Measurements from ENCODE around the gene LHFPL6.
"Not testable (repeated sequence)": the region's sequence is repeated elsewhere in the genome, so short reads cannot be mapped to it uniquely, and the experiment has no call there.

LHFPL6 gene

GRCh38 chr13:39345982-39346381 is 257.0 kb downstream of the LHFPL6 start:
- TF ChIP-seq CTCF (IDR thresholded peaks at IDR 0.05; ENCODE audit: low read depth, low read length, missing control alignments): no peak
- H3K4me3 ChIP-seq (ENCODE audit: low read depth, low read length): no peak overlapping the region
- in situ Hi-C loops (cut with HindIII; ENCODE audit: low sequenced_read_pairs): loop anchor here (5.0 kb wide), 1 partner anchor 41 kb away; no protein-coding TSS in a partner anchor
- DNase-seq (ENCODE audit: low read depth): no peak

- no peak for DNase-seq (ENCODE audit: low read depth)
- no peak for TF ChIP-seq CTCF (IDR thresholded peaks at IDR 0.05; ENCODE audit: low read depth, low read length, missing control alignments)
- H3K4me3 ChIP-seq (ENCODE audit: low read depth, low read length): no peak overlapping the region
- in situ Hi-C loops (cut with HindIII; ENCODE audit: low sequenced_read_pairs): no loop called here
These were observed 261.7 kb downstream of the LHFPL6 start for GRCh38 chr13:39341251-39341650.

GRCh38 chr13:39338114-39338513 is 264.9 kb downstream of the LHFPL6 start:
- in situ Hi-C loops (cut with HindIII; ENCODE audit: low sequenced_read_pairs); DNase-seq (ENCODE audit: low read depth); H3K4me3 ChIP-seq (ENCODE audit: low read depth, low read length): not testable (repeated sequence)

- no peak overlapping the region for H3K4me3 ChIP-seq (ENCODE audit: low read depth, low read length)
- in situ Hi-C loops (cut with HindIII; ENCODE audit: low sequenced_read_pairs): no loop called here
- TF ChIP-seq CTCF (IDR thresholded peaks at IDR 0.05; ENCODE audit: low read depth, low read length, missing control alignments): no peak
- DNase-seq (ENCODE audit: low read depth): no peak
These were observed 266.1 kb downstream of the LHFPL6 start for GRCh38 chr13:39336937-39337336.

GRCh38 chr13:39336207-39336606 is 266.8 kb downstream of the LHFPL6 start:
- in situ Hi-C loops (cut with HindIII; ENCODE audit: low sequenced_read_pairs): no loop called here
- no peak for DNase-seq (ENCODE audit: low read depth)
- TF ChIP-seq CTCF (IDR thresholded peaks at IDR 0.05; ENCODE audit: low read depth, low read length, missing control alignments): no peak
- H3K4me3 ChIP-seq (ENCODE audit: low read depth, low read length): no peak overlapping the region

GRCh38 chr13:39335721-39336120 is 267.3 kb downstream of the LHFPL6 start:
- no peak for DNase-seq (ENCODE audit: low read depth)
- in situ Hi-C loops (cut with HindIII; ENCODE audit: low sequenced_read_pairs): no loop called here
- no peak overlapping the region for H3K4me3 ChIP-seq (ENCODE audit: low read depth, low read length)
- TF ChIP-seq CTCF (IDR thresholded peaks at IDR 0.05; ENCODE audit: low read depth, low read length, missing control alignments): no peak

- in situ Hi-C loops (cut with HindIII; ENCODE audit: low sequenced_read_pairs): no loop called here
- no peak for TF ChIP-seq CTCF (IDR thresholded peaks at IDR 0.05; ENCODE audit: low read depth, low read length, missing control alignments)
- no peak overlapping the region for H3K4me3 ChIP-seq (ENCODE audit: low read depth, low read length)
- no peak for DNase-seq (ENCODE audit: low read depth)
These were observed 272.5 kb downstream of the LHFPL6 start for GRCh38 chr13:39330504-39330903.

Data from astrocyte of the cerebellum (primary cell).